ENCODE data around the gene FBXL7.

Gene FBXL7

GRCh38 chr5:15762668-15763067 is 262.7 kb downstream of the FBXL7 start:
- TF ChIP-seq CTCF (IDR thresholded peaks at IDR 0.05; ENCODE audit: insufficient read depth, missing control alignments) = no peak
- DNase-seq (ENCODE audit: insufficient read length, low spot score) = no peak
- FAIRE-seq = no peak

GRCh38 chr5:15763754-15764153 is 263.8 kb downstream of the FBXL7 start:
- FAIRE-seq (no peak), DNase-seq (ENCODE audit: insufficient read length, low spot score) (no peak)
- no peak for TF ChIP-seq CTCF (IDR thresholded peaks at IDR 0.05; ENCODE audit: insufficient read depth, missing control alignments)

GRCh38 chr5:15768936-15769335 is 269.0 kb downstream of the FBXL7 start:
- TF ChIP-seq CTCF (IDR thresholded peaks at IDR 0.05; ENCODE audit: insufficient read depth, missing control alignments) = no peak
- FAIRE-seq (no peak), DNase-seq (ENCODE audit: insufficient read length, low spot score) (no peak)

- no peak for TF ChIP-seq CTCF (IDR thresholded peaks at IDR 0.05; ENCODE audit: insufficient read depth, missing control alignments)
- DNase-seq (ENCODE audit: insufficient read length, low spot score) (no peak), FAIRE-seq (no peak)
These were observed 272.2 kb downstream of the FBXL7 start for GRCh38 chr5:15772131-15772530.

GRCh38 chr5:15774632-15775031 is 274.7 kb downstream of the FBXL7 start:
- TF ChIP-seq CTCF (IDR thresholded peaks at IDR 0.05; ENCODE audit: insufficient read depth, missing control alignments) = no peak
- FAIRE-seq (no peak), DNase-seq (ENCODE audit: insufficient read length, low spot score) (no peak)

- FAIRE-seq (no peak), DNase-seq (ENCODE audit: insufficient read length, low spot score) (no peak)
- TF ChIP-seq CTCF (IDR thresholded peaks at IDR 0.05; ENCODE audit: insufficient read depth, missing control alignments) = no peak
These were observed 276.4 kb downstream of the FBXL7 start for GRCh38 chr5:15776346-15776745.

- DNase-seq (ENCODE audit: insufficient read length, low spot score) (no peak), FAIRE-seq (no peak)
- no peak for TF ChIP-seq CTCF (IDR thresholded peaks at IDR 0.05; ENCODE audit: insufficient read depth, missing control alignments)
These were observed 283.8 kb downstream of the FBXL7 start for GRCh38 chr5:15783734-15784133.
